ENCODE data around the gene SCN5A. TPM values are rescaled to one million over a fixed set of nuclear protein-coding genes. Genes with fewer than 3 reads are reported as not detected.

SCN5A gene
- total RNA-seq, 1 experiment from 2014 or later = not detected

DNA sequence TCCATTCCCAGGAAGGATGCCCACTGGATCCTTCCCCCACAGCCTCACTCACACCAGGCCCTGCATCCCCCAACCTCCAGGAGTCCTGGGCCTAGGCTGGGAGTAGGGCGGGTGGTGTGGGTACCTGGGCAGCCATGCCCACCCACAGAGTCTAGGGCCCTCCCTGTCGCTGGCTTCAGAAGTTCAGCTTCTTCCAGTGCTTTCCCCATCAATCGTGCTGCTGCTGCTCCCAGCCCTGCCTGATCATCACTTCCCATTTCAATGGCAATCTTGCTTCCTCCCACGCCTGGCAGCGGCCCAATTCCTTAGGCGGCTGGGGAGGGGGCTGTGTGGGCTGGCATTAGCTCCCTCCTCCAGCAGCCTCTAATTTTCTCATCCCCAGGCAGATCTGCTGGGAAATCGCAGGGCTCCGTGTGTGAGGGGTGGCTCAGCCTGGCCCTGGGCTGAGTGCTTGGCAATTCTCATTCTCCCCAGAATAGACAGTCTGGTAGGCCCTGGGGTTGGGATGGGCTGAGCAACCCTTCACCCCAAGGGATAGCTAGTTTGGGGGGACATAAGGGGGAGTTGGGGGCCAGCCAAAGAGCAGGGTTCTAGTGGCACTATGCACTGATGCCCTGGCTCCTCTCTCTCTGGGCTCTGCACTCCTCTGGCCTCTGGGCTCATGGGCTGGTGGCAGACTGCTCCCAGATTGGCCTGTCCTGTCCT is 66.4 kb downstream of the SCN5A start:
- Mint-ChIP-seq H3K4me3 (ENCODE audit: unreplicated experiment) (no peak overlapping the region), H3K36me3 (ENCODE audit: insufficient read depth, unreplicated experiment) (no peaks in the 10 kb centered on the region), H3K27ac (ENCODE audit: low read depth, unreplicated experiment) (no peak overlapping the region), H3K9me3 (ENCODE audit: unreplicated experiment) (no peaks in the 10 kb centered on the region), H3K27me3 (ENCODE audit: insufficient read depth, unreplicated experiment) (peaks cover 2% of the 10 kb centered on the region), H3K4me1 (ENCODE audit: insufficient read depth, unreplicated experiment) (no peaks in the 10 kb centered on the region)
- ChIA-PET POLR2A (no interaction called here), CTCF (no interaction called here)
- BruUV-seq (replicated peaks) = no TSS peak
- TF ChIP-seq, protein P1, sequence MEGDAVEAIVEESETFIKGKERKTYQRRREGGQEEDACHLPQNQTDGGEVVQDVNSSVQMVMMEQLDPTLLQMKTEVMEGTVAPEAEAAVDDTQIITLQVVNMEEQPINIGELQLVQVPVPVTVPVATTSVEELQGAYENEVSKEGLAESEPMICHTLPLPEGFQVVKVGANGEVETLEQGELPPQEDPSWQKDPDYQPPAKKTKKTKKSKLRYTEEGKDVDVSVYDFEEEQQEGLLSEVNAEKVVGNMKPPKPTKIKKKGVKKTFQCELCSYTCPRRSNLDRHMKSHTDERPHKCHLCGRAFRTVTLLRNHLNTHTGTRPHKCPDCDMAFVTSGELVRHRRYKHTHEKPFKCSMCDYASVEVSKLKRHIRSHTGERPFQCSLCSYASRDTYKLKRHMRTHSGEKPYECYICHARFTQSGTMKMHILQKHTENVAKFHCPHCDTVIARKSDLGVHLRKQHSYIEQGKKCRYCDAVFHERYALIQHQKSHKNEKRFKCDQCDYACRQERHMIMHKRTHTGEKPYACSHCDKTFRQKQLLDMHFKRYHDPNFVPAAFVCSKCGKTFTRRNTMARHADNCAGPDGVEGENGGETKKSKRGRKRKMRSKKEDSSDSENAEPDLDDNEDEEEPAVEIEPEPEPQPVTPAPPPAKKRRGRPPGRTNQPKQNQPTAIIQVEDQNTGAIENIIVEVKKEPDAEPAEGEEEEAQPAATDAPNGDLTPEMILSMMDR (IDR thresholded peaks at IDR 0.05; ENCODE audit: unreplicated experiment) = no peak
- DNase-seq (ENCODE audit: unreplicated experiment) = no peak
- intact Hi-C loops (cut with micrococcal nuclease) = no loop called here

DNA sequence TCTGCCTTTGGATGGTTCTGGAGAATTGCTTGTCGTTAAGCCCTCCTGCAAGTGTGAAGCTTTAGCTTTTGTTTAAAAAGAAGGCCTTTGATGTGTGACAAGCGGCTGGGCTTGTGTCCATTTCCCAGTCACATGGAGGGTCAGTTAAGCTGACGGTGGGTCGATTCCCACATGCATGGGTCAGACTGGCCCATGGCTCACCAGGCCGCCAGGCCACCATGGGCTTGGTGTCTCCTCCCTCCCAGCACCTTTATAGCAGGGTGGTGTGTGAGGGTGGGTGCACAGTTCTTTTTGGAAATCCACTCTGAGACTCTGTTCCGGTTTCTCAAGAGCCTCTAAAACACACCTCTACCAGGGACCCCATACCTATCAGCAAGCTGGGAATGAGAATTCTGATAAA is 67.2 kb downstream of the SCN5A start:
- intact Hi-C loops (cut with micrococcal nuclease) = no loop called here
- no TSS peak for BruUV-seq (replicated peaks)
- DNase-seq (ENCODE audit: unreplicated experiment) = no peak
- H3K4me3 Mint-ChIP-seq (ENCODE audit: unreplicated experiment) = no peak overlapping the region
- H3K4me1 Mint-ChIP-seq (ENCODE audit: insufficient read depth, unreplicated experiment) = no peaks in the 10 kb centered on the region
- ChIA-PET CTCF (interaction anchor here (0.5 to 0.8 kb wide), 2 partner anchors 20 to 62 kb away, joined by 3 read pairs; no protein-coding TSS in a partner anchor), POLR2A (no interaction called here)
- H3K27me3 Mint-ChIP-seq (ENCODE audit: insufficient read depth, unreplicated experiment) = no peaks in the 10 kb centered on the region
- no peak overlapping the region for H3K27ac Mint-ChIP-seq (ENCODE audit: low read depth, unreplicated experiment)
- no peaks in the 10 kb centered on the region for H3K9me3 Mint-ChIP-seq (ENCODE audit: unreplicated experiment)
- TF ChIP-seq, protein P1 (IDR thresholded peaks at IDR 0.05; ENCODE audit: unreplicated experiment) = no peak
- no peaks in the 10 kb centered on the region for H3K36me3 Mint-ChIP-seq (ENCODE audit: insufficient read depth, unreplicated experiment)

- BruUV-seq (replicated peaks) = no TSS peak
- H3K9me3 Mint-ChIP-seq (ENCODE audit: unreplicated experiment) = no peaks in the 10 kb centered on the region
- H3K4me1 Mint-ChIP-seq (ENCODE audit: insufficient read depth, unreplicated experiment) = no peaks in the 10 kb centered on the region
- H3K27ac Mint-ChIP-seq (ENCODE audit: low read depth, unreplicated experiment) = no peak overlapping the region
- no peak overlapping the region for H3K4me3 Mint-ChIP-seq (ENCODE audit: unreplicated experiment)
- ChIA-PET POLR2A (no interaction called here), CTCF (interaction anchor here (0.5 to 0.8 kb wide), 2 partner anchors 20 to 61 kb away, joined by 3 read pairs; no protein-coding TSS in a partner anchor)
- H3K36me3 Mint-ChIP-seq (ENCODE audit: insufficient read depth, unreplicated experiment) = no peaks in the 10 kb centered on the region
- H3K27me3 Mint-ChIP-seq (ENCODE audit: insufficient read depth, unreplicated experiment) = no peaks in the 10 kb centered on the region
- TF ChIP-seq, protein P1 (IDR thresholded peaks at IDR 0.05; ENCODE audit: unreplicated experiment) = no peak
- DNase-seq (ENCODE audit: unreplicated experiment) = no peak
- intact Hi-C loops (cut with micrococcal nuclease) = no loop called here
These were observed 67.7 kb downstream of the SCN5A start for GRCh38 chr3:38581774-38582173.

- H3K36me3 Mint-ChIP-seq (ENCODE audit: insufficient read depth, unreplicated experiment) = no peaks in the 10 kb centered on the region
- BruUV-seq (replicated peaks) = no TSS peak
- no peak overlapping the region for H3K27ac Mint-ChIP-seq (ENCODE audit: low read depth, unreplicated experiment)
- no peak for DNase-seq (ENCODE audit: unreplicated experiment)
- H3K4me1 Mint-ChIP-seq (ENCODE audit: insufficient read depth, unreplicated experiment) = no peaks in the 10 kb centered on the region
- H3K4me3 Mint-ChIP-seq (ENCODE audit: unreplicated experiment) = no peak overlapping the region
- POLR2A ChIA-PET = interaction anchor here (0.7 kb wide), 1 partner anchor 19 kb away, joined by 3 read pairs; no protein-coding TSS in a partner anchor
- no peaks in the 10 kb centered on the region for H3K9me3 Mint-ChIP-seq (ENCODE audit: unreplicated experiment)
- CTCF ChIA-PET = no interaction called here
- TF ChIP-seq, protein P1 (IDR thresholded peaks at IDR 0.05; ENCODE audit: unreplicated experiment) = no peak
- intact Hi-C loops (cut with micrococcal nuclease) = no loop called here
- H3K27me3 Mint-ChIP-seq (ENCODE audit: insufficient read depth, unreplicated experiment) = no peaks in the 10 kb centered on the region
These were observed 68.8 kb downstream of the SCN5A start for GRCh38 chr3:38580450-38581382.

All from MCF 10A (cell line).